Fibroblast of mammary gland (primary cell): ENCODE data around the gene FADS3.
"Not testable (repeated sequence)": the region's sequence is repeated elsewhere in the genome, so short reads cannot be mapped to it uniquely, and the experiment has no call there.

Experiments
- DNase-seq: peaks from one replicate; pipeline ENCODE4 v3.0.0-alpha.2; 2010; ENCODE audit warnings: low read depth
- H3K4me3 ChIP-seq: 2 replicates; pipeline ENCODE4 v1.5.1; 2011; ENCODE audit warnings: low read depth, mild to moderate bottlenecking, low read length, moderate library complexity; ENCODE audit not compliant: control insufficient read depth
- TF ChIP-seq, protein P1 (sequence below): conservative IDR thresholded peaks from 2 replicates; pipeline ENCODE4 v1.5.1; 2011; ENCODE audit warnings: low read depth, low read length, inconsistent platforms; ENCODE audit not compliant: control insufficient read depth, insufficient read depth

FADS3 gene

DNA sequence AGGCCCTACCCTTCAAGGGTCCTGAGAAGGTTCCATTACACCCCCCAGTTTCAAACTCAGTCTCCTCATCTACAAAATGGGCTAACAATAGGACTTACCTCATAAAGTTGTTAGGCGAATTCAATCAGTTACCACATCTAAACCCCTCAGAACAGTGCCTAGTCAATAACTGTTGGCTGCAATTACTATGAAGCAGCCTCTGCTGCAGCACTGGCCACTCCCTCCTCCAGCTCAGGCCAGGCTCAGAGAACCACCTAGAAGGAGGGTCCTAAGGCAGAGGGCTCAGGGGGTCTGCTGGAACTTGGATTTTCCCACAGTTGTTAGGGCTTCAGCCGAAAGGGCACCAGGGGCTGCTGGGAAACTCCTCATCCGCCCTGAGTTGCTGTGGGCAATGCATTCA, 4.7 kb downstream of the FADS3 start:
- no peak for DNase-seq
- TF ChIP-seq, protein P1, sequence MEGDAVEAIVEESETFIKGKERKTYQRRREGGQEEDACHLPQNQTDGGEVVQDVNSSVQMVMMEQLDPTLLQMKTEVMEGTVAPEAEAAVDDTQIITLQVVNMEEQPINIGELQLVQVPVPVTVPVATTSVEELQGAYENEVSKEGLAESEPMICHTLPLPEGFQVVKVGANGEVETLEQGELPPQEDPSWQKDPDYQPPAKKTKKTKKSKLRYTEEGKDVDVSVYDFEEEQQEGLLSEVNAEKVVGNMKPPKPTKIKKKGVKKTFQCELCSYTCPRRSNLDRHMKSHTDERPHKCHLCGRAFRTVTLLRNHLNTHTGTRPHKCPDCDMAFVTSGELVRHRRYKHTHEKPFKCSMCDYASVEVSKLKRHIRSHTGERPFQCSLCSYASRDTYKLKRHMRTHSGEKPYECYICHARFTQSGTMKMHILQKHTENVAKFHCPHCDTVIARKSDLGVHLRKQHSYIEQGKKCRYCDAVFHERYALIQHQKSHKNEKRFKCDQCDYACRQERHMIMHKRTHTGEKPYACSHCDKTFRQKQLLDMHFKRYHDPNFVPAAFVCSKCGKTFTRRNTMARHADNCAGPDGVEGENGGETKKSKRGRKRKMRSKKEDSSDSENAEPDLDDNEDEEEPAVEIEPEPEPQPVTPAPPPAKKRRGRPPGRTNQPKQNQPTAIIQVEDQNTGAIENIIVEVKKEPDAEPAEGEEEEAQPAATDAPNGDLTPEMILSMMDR = no peak
- no peak overlapping the region for H3K4me3 ChIP-seq

DNA sequence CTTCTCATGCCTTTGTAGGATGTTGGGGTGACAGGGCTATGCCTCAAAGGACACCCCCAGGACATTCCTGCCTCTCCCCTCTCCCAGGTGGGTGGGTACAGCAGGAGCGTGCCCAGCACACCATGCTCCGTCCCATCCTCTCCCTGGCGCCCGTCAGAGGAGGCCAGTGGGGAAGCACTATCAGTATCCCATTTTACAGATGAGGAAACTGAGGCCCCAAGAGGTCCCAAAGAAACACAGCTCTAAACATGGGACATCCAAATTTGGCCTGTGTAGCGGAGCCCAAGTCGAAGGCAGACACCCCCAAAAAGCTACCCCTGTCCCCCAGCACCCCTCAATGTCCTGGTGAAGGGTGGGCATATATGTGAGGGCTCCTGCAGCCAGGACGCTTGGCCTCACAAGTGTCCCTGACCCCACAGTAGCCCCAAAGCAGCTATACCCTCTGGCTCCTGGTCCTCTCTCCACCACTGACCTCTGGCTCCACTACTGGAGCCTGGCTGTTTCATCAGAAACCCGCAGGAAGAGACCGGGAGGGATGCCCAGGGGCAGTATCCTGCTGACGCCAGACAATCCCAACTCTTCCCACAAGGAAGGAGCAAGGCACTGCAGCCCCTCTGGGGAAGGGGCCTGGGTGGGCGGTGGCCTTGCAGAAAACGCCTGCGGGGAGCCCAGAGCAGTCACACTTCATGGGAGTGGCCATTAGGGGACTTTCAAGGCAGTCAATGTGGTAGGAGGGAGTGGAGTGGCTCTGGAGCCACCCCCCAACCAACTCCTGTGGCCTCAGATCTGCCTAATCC, 5.4 kb downstream of the FADS3 start:
- TF ChIP-seq, protein P1 = no peak
- no peak overlapping the region for H3K4me3 ChIP-seq
- DNase-seq = no peak

DNA sequence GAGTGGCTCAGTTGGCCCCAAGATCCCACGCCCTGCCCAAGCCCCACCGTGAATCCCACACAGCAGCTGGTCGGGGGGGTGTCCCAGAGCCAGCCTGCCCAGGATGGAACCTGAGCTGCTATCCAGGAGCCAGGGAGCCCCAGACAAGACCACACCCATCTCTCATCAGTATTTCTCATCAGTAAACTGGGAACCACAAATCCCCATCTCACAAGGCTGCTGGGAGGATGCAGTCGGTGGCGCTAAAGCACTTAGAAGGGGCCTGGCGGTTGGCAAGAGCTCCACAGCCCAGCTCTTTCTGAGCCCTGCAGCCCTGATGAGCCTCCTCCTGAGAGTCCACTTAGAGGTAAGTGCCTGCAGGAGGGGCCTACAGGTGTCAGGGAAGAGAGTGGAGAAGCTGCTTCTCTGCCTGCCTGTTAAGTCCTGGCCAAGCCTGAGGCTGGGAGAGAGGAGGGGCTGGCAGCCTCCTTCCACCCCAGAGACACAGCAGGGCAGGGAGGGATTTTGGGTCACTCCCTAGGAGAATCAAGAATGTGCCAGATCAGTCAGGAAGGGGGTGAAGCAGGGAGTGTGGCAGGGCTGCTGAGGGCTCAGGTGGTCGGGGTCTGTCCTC, 6.1 kb downstream of the FADS3 start:
- H3K4me3 ChIP-seq = no peak overlapping the region
- no peak for DNase-seq
- TF ChIP-seq, protein P1 = no peak

DNA sequence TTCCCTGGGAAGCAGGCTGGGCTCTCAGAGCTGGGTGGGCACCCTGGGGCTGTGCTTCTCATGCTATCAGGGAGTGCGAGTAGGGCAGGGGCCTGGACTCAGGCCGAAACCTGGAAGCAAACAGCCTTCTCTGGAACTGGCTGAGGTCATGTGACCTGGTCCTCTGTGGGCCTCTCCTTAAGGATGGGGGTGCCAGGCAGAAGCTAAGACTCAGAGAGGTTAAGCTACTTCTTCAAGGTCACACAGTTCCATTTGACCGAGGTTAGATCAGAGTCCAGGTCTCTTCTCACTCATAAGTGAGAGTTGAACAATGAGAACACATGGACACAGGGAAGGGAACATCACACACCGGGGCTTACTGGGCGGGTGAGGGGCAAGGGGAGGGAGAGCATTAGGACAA, 7.4 kb downstream of the FADS3 start:
- TF ChIP-seq, protein P1 = no peak
- no peak for DNase-seq
- H3K4me3 ChIP-seq = no peak overlapping the region

DNA sequence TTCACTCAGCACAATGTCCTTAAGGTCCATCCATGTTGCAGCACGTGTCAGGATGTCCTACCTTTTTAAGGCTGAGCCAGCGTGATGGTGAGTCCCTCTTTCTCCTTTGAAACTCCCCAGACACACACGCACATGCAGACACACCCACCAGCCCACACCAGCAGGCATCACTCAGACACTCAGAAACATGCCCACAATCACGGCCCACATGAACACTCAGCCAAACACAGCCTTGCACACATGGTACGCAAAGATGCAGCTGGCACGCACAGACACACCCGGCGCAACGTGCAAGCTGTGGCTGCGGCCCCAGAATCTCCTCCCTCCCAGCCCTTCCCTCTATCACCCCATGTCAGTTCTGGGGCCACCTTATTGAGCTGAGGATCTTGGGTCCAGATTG, 8.0 kb downstream of the FADS3 start:
- no peak overlapping the region for H3K4me3 ChIP-seq
- TF ChIP-seq, protein P1 = no peak
- DNase-seq = no peak

DNA sequence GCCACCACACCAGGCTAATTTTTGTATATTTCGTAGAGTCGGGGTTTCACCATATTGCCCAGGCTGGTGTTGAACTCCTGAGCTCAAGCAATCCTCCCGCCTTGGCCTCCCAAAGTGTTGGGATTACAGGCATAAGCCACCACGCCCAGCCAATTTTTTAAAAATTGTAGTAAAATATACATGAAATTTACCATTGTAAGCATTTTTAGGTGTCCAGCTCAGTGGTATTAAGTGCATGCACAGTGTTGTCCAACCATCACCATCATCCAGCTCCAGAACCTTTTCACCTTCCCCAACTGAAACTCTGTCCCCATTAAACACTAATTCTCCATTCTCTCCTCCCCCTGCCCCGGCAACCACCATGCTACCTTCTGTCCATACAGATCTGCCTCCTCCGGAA, 8.5 kb downstream of the FADS3 start:
- TF ChIP-seq, protein P1 = no peak
- no peak overlapping the region for H3K4me3 ChIP-seq

DNA sequence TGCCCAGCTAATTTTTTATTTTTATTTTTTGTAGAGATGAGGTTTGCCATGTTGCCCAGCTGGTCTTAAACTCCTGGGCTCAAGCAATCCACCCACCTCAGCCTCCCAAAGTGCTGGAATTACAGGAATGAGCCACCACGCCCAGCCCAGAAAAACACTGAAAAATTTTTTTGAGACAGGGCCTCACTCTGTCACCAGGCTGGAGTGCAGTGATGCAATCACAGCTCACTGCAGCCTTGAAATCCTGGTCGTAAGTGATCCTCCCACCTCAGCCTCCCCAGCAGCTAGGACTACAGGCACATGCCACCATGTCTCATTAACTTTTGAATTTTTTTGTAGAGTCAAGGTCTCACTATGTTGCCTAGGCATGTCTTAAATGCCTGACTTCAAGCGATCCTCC, 9.1 kb downstream of the FADS3 start:
- H3K4me3 ChIP-seq, DNase-seq: not testable (repeated sequence)

More for the DNA sequence above, 8.5 kb downstream of the FADS3 start:
- DNase-seq = no peak
